GM23248 (cell line): ENCODE results near the gene TRIO.

ENCODE experiments used
- EZH2 ChIP-seq: fragments of 200-600 bp; sonication (generic); IDR thresholded peaks from 2 replicates; pipeline ENCODE4 v1.6.1; 2018; ENCODE audit warnings: antibody characterized with exemption, mild to moderate bottlenecking; ENCODE audit not compliant: insufficient read depth, poor library complexity, severe bottlenecking
- EZH2phosphoT487 ChIP-seq: fragments of 200-600 bp; sonication (generic); IDR thresholded peaks from 2 replicates; pipeline ENCODE4 v1.6.1; 2018; ENCODE audit warnings: antibody characterized with exemption, moderate library complexity, mild to moderate bottlenecking, low read depth; ENCODE audit not compliant: insufficient read depth

DNA sequence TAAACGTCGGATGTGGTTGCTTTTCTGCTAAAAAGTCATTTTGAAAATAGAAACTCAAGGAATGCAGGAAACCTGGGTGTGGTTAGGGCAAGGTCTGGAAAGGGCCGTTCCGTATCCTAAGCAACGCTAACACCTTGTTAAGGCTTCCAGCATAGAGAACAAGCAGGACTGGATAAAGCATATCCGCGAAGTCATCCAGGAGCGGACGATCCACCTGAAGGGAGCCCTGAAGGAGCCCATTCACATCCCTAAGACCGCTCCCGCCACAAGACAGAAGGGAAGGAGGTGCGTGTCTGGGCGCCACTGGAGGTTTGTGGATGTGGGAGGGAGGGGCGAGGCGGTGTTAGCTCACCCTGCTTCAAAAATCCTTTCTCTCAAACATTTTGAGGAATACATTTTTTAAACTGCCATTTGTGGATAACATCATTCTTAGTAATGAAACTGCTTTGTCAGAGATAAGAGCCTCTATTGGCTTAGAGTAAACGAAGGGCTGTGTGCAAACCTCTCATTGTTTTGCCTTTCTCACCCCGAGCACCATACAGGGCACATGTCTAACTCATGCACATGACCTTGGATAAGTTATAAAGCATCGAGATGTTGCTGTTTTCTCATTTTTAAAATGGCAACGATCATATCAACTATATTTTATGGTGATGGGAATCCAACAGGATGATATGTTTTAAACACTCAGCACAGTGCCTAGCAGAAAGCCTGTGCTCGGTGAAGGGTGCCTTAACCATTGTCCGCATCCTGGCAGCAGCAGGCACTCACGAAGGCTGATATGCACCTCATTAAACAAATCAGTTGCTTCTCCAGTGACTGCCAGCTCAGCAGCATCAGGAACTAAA is 262.8 kb downstream of the TRIO start:
- no peak for TF ChIP-seq EZH2
- no peak for TF ChIP-seq EZH2phosphoT487
